Measurements from ENCODE around the gene IFNB1.

Gene IFNB1

GRCh38 chr9:21075484-21075883 is 2.3 kb downstream of the IFNB1 start:
- Histone ChIP-seq H3K9ac (ENCODE audit: low read length) (no peak overlapping the region), H3K36me3 (ENCODE audit: control insufficient read depth in 1 of 2, insufficient read depth in 2 of 2, low read depth in 1 of 2, low read length in 2 of 2) (no peaks in the 10 kb centered on the region)
- 78% methylated on average over 2 of the region's 3 CpGs for WGBS

GRCh38 chr9:21070906-21071305 is 6.8 kb downstream of the IFNB1 start:
- H3K4ac ChIP-seq (ENCODE audit: low read depth in 1 of 2, low read length in 2 of 2): no peak overlapping the region

More at GRCh38 chr9:21075484-21075883, 2.3 kb downstream of the IFNB1 start:
- no peaks in the 10 kb centered on the region for H3K79me1 ChIP-seq (replicated peaks; ENCODE audit: low read length, poor library complexity, severe bottlenecking)
- H3K4me2 ChIP-seq (ENCODE audit: low read length, poor library complexity, severe bottlenecking): no peak overlapping the region
- H3K4ac ChIP-seq (ENCODE audit: low read depth in 1 of 2, low read length in 2 of 2): no peak overlapping the region
- H3K27me3 ChIP-seq (ENCODE audit: control insufficient read depth in 1 of 2, insufficient read depth in 1 of 2, low read length in 2 of 2): no peaks in the 10 kb centered on the region
- H4K8ac ChIP-seq (ENCODE audit: low read length): no peak overlapping the region
- no peak overlapping the region for H2BK12ac ChIP-seq (ENCODE audit: low read length in 2 of 2)
- H2AFZ ChIP-seq (ENCODE audit: low read depth, low read length): no peak overlapping the region
- H4K91ac ChIP-seq (ENCODE audit: low read length): no peak overlapping the region
- no peak overlapping the region for H2BK15ac ChIP-seq (ENCODE audit: low read depth, poor library complexity, severe bottlenecking)
- no peak overlapping the region for H3K27ac ChIP-seq (ENCODE audit: low read length, poor library complexity, severe bottlenecking)
- H2BK5ac ChIP-seq (ENCODE audit: low read depth, low read length, poor library complexity, severe bottlenecking): no peak overlapping the region
- peaks cover 2% of the 10 kb centered on the region for H3K9me3 ChIP-seq (ENCODE audit: control insufficient read depth, low read length)
- no peak overlapping the region for H2AK5ac ChIP-seq (ENCODE audit: low read length, severe bottlenecking)
- no peak overlapping the region for H3K18ac ChIP-seq (ENCODE audit: low read depth in 1 of 2, low read length in 2 of 2)
- no peak overlapping the region for H3K23ac ChIP-seq (ENCODE audit: low read length in 2 of 2)
- H3K14ac ChIP-seq (ENCODE audit: low read length in 2 of 2): no peak overlapping the region
- no peak overlapping the region for H3K4me3 ChIP-seq (ENCODE audit: insufficient read depth in 1 of 2, low read depth in 1 of 2, low read length in 2 of 2)
- no peak for DNase-seq
- H2BK120ac ChIP-seq (ENCODE audit: low read depth, low read length): no peak overlapping the region
- no peaks in the 10 kb centered on the region for H3K4me1 ChIP-seq (ENCODE audit: control insufficient read depth, insufficient read depth, low read depth, low read length)

GRCh38 chr9:21070171-21070571 is 7.6 kb downstream of the IFNB1 start:
- H3K4me2 ChIP-seq (ENCODE audit: low read length, poor library complexity, severe bottlenecking): peak overlapping the region; percentile 21
- peak overlapping the region; percentile 84 for H2BK5ac ChIP-seq (ENCODE audit: low read depth, low read length, poor library complexity, severe bottlenecking)
- H4K8ac ChIP-seq (ENCODE audit: low read length): peak overlapping the region; percentile 84
- H3K18ac ChIP-seq (ENCODE audit: low read depth in 1 of 2, low read length in 2 of 2): peak overlapping the region; percentile 45 to 66
- H3K4ac ChIP-seq (ENCODE audit: low read depth in 1 of 2, low read length in 2 of 2): no peak overlapping the region
- peaks cover 2% of the 10 kb centered on the region for H3K4me1 ChIP-seq (ENCODE audit: control insufficient read depth, insufficient read depth, low read depth, low read length)
- H3K27me3 ChIP-seq (ENCODE audit: control insufficient read depth in 1 of 2, insufficient read depth in 1 of 2, low read length in 2 of 2): no peaks in the 10 kb centered on the region
- H3K4me3 ChIP-seq (ENCODE audit: insufficient read depth in 1 of 2, low read depth in 1 of 2, low read length in 2 of 2): peak overlapping the region in 1 of 2 experiments; percentile 60
- no peak overlapping the region for H4K91ac ChIP-seq (ENCODE audit: low read length)
- H2BK12ac ChIP-seq (ENCODE audit: low read length in 2 of 2): peak overlapping the region in 1 of 2 experiments; percentile 60
- WGBS: 13% methylated on average over 4 of the region's 4 CpGs
- peak; percentile 95 for DNase-seq
- H2AFZ ChIP-seq (ENCODE audit: low read depth, low read length): peak overlapping the region; percentile 60
- no peaks in the 10 kb centered on the region for H3K36me3 ChIP-seq (ENCODE audit: control insufficient read depth in 1 of 2, insufficient read depth in 2 of 2, low read depth in 1 of 2, low read length in 2 of 2)
- no peak overlapping the region for H2AK5ac ChIP-seq (ENCODE audit: low read length, severe bottlenecking)
- H2BK15ac ChIP-seq (ENCODE audit: low read depth, poor library complexity, severe bottlenecking): no peak overlapping the region
- H3K23ac ChIP-seq (ENCODE audit: low read length in 2 of 2): no peak overlapping the region
- no peak overlapping the region for H2BK120ac ChIP-seq (ENCODE audit: low read depth, low read length)
- peak overlapping the region; percentile 81 for H3K27ac ChIP-seq (ENCODE audit: low read length, poor library complexity, severe bottlenecking)
- H3K9ac ChIP-seq (ENCODE audit: low read length): peak overlapping the region; percentile 75
- no peak overlapping the region for H3K14ac ChIP-seq (ENCODE audit: low read length in 2 of 2)
- no peaks in the 10 kb centered on the region for H3K79me1 ChIP-seq (replicated peaks; ENCODE audit: low read length, poor library complexity, severe bottlenecking)
- no peaks in the 10 kb centered on the region for H3K9me3 ChIP-seq (ENCODE audit: control insufficient read depth, low read length)

More at GRCh38 chr9:21070906-21071305, 6.8 kb downstream of the IFNB1 start:
- Histone ChIP-seq H2BK12ac (ENCODE audit: low read length in 2 of 2) (no peak overlapping the region), H3K4me1 (ENCODE audit: control insufficient read depth, insufficient read depth, low read depth, low read length) (peaks cover 2% of the 10 kb centered on the region), H2BK5ac (ENCODE audit: low read depth, low read length, poor library complexity, severe bottlenecking) (no peak overlapping the region), H2AK5ac (ENCODE audit: low read length, severe bottlenecking) (no peak overlapping the region), H3K9me3 (ENCODE audit: control insufficient read depth, low read length) (no peaks in the 10 kb centered on the region), H3K18ac (ENCODE audit: low read depth in 1 of 2, low read length in 2 of 2) (no peak overlapping the region), H3K4me3 (ENCODE audit: insufficient read depth in 1 of 2, low read depth in 1 of 2, low read length in 2 of 2) (peak overlapping the region in 1 of 2 experiments; percentile 60), H2BK15ac (ENCODE audit: low read depth, poor library complexity, severe bottlenecking) (no peak overlapping the region), H3K14ac (ENCODE audit: low read length in 2 of 2) (no peak overlapping the region), H3K27me3 (ENCODE audit: control insufficient read depth in 1 of 2, insufficient read depth in 1 of 2, low read length in 2 of 2) (no peaks in the 10 kb centered on the region), H2BK120ac (ENCODE audit: low read depth, low read length) (no peak overlapping the region), H3K27ac (ENCODE audit: low read length, poor library complexity, severe bottlenecking) (no peak overlapping the region), H3K79me1 (replicated peaks; ENCODE audit: low read length, poor library complexity, severe bottlenecking) (no peaks in the 10 kb centered on the region), H3K36me3 (ENCODE audit: control insufficient read depth in 1 of 2, insufficient read depth in 2 of 2, low read depth in 1 of 2, low read length in 2 of 2) (no peaks in the 10 kb centered on the region), H2AFZ (ENCODE audit: low read depth, low read length) (no peak overlapping the region), H4K8ac (ENCODE audit: low read length) (no peak overlapping the region), H3K23ac (ENCODE audit: low read length in 2 of 2) (no peak overlapping the region), H4K91ac (ENCODE audit: low read length) (no peak overlapping the region), H3K4me2 (ENCODE audit: low read length, poor library complexity, severe bottlenecking) (no peak overlapping the region), H3K9ac (ENCODE audit: low read length) (no peak overlapping the region)
- no peak for DNase-seq

- Histone ChIP-seq H2AFZ (ENCODE audit: low read depth, low read length) (no peak overlapping the region), H3K27me3 (ENCODE audit: control insufficient read depth in 1 of 2, insufficient read depth in 1 of 2, low read length in 2 of 2) (no peaks in the 10 kb centered on the region), H3K36me3 (ENCODE audit: control insufficient read depth in 1 of 2, insufficient read depth in 2 of 2, low read depth in 1 of 2, low read length in 2 of 2) (no peaks in the 10 kb centered on the region), H3K4me2 (ENCODE audit: low read length, poor library complexity, severe bottlenecking) (no peak overlapping the region), H3K9ac (ENCODE audit: low read length) (peak overlapping the region; percentile 47), H2BK120ac (ENCODE audit: low read depth, low read length) (no peak overlapping the region), H2AK5ac (ENCODE audit: low read length, severe bottlenecking) (no peak overlapping the region), H3K27ac (ENCODE audit: low read length, poor library complexity, severe bottlenecking) (no peak overlapping the region), H2BK5ac (ENCODE audit: low read depth, low read length, poor library complexity, severe bottlenecking) (no peak overlapping the region), H4K8ac (ENCODE audit: low read length) (no peak overlapping the region), H3K14ac (ENCODE audit: low read length in 2 of 2) (no peak overlapping the region), H3K23ac (ENCODE audit: low read length in 2 of 2) (no peak overlapping the region), H4K91ac (ENCODE audit: low read length) (no peak overlapping the region), H3K4me1 (ENCODE audit: control insufficient read depth, insufficient read depth, low read depth, low read length) (no peaks in the 10 kb centered on the region), H3K4ac (ENCODE audit: low read depth in 1 of 2, low read length in 2 of 2) (no peak overlapping the region), H2BK12ac (ENCODE audit: low read length in 2 of 2) (no peak overlapping the region), H3K18ac (ENCODE audit: low read depth in 1 of 2, low read length in 2 of 2) (no peak overlapping the region), H3K79me1 (replicated peaks; ENCODE audit: low read length, poor library complexity, severe bottlenecking) (no peaks in the 10 kb centered on the region), H3K4me3 (ENCODE audit: insufficient read depth in 1 of 2, low read depth in 1 of 2, low read length in 2 of 2) (no peak overlapping the region), H3K9me3 (ENCODE audit: control insufficient read depth, low read length) (no peaks in the 10 kb centered on the region), H2BK15ac (ENCODE audit: low read depth, poor library complexity, severe bottlenecking) (no peak overlapping the region)
- WGBS: 85% methylated on average over 2 of the region's 2 CpGs
- DNase-seq: no peak
Observed at GRCh38 chr9:21060919-21061561, 16.7 kb downstream of the IFNB1 start.
